GM21447 (cell line): ENCODE data around the gene ASZ1.

Experiments used
- ATAC-seq: cut with Tn5 transposase; IDR thresholded peaks from one replicate; pipeline ENCODE4 v1.9.1; 2021; ENCODE audit not compliant: unreplicated experiment

ASZ1 gene

GRCh38 chr7:117347480-117347879, 79.8 kb downstream of the ASZ1 start:
- no peak for ATAC-seq

- no peak for ATAC-seq
These were observed 81.1 kb downstream of the ASZ1 start for GRCh38 chr7:117346161-117346560.

GRCh38 chr7:117338020-117338419, 89.3 kb downstream of the ASZ1 start:
- ATAC-seq, result no peak

GRCh38 chr7:117333168-117333567, 94.1 kb downstream of the ASZ1 start:
- no peak for ATAC-seq

DNA sequence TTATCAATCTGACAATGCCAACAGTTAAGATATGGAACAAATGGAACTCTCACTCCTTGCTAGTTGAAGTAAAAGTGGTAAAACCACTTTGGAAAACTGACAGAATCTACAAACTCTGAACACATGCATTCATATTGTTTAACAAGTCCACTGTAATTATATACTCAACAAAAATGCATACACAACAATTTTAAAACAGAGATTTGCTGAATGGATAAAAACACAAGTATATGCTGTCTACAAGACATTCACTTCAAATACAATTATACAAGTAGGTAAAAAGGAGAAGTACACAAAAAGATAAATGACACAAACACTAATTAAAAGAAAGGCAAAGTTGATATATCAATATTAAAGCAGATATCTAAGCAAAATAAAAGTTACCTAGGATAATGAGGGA, 95.3 kb downstream of the ASZ1 start:
- ATAC-seq, result no peak

DNA sequence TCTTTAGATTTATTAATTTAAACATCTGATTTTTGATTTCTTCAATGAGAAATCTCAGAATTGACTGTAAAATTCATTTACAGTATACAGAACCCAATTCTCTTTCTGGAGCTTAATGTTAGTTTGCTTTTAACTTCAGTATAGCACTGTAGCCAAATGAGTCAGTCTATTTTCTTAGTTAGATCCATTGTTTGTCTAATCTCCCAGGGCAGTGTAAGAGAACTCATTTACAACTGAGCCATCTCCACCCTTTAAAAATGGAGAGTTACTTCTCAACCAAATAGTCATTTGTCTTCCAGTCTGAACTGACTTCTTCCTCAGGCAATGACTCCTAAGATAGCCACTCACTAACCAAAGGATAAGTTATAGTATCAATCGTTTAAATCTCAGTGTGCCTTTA, 101.5 kb downstream of the ASZ1 start:
- ATAC-seq, result no peak

- ATAC-seq, result no peak
These were observed 102.3 kb downstream of the ASZ1 start for GRCh38 chr7:117324960-117325359.

- ATAC-seq, result no peak
These were observed 103.2 kb downstream of the ASZ1 start for GRCh38 chr7:117323851-117324711.

DNA sequence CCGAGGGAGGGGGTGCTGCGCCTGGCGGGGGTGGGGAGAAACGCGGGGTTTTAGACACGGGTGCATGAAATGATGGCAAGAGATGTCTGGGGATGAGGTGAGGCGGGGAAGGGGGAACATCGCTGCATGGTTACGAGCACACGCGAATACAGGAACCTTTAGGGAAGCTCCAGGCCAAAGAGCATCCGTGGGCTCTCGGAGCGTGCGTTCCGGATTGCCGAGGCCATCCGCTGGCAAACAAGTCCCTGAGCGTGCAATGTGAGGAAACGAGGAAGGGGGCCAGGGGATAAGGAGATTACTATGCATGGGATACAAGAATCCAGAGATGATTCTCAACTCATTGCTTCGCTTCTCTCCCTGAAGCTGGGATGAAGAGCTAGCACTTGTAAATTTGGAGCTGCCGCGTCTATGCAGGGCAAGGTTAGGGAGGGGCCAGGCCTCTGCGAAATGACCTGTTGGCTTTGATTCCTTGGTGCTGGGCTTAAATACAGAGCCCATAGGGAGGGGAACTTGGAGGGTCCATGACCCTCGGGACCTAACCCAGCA, 103.9 kb downstream of the ASZ1 start:
- ATAC-seq, result no peak

DNA sequence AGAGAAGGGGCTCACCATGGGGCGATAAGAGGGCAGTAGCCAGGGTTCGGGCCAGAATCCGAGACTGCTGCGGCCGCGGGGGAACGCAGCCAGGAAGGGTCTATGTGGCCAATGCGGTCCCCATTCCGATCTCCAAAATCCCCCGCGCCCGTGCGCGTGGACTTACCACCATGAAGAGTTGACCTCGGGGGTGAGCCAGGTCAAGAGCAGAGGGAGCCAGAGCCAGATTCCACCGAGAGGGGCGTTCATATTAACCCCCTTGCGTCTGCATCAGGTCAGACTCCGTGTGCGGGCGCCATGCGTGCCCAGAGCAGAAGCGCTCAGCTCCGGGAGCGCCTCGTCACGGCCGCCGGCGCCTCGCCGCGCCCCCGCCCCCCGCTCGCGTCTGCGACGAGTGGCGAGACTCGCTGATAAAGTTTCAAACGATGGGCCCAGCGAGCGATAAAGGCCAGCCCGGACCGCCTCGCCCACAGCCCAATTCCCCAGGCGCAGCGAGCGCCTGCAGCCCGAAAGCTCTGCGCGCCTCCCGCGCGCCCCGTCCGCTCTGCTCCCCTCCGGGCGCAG, 104.5 kb downstream of the ASZ1 start, which contains the start of gene WNT2:
TSS of gene WNT2 (minus strand) at position 318 of the 564 bp plus-strand sequence. CDS start at position 249, 69 bp downstream.
- ATAC-seq, result no peak

DNA sequence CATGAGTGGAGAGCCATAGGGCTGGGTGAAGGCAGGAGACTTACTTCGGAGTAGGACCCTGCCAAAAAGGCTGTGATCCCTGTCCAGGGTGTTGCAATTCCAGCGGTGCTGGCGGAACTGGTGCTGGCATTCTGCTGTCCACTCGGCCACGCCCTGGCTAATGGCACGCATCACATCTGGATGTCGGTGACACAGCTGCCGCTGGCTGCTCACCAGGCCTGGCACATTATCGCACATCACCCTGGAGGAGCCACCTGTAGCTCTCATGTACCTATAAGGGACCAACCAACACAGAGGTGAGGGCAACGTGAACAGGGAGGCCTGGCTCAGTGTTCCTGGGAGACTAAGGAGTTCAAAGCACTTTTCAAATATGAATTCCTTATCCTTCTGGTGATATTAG, 106.8 kb downstream of the ASZ1 start:
- no peak for ATAC-seq

DNA sequence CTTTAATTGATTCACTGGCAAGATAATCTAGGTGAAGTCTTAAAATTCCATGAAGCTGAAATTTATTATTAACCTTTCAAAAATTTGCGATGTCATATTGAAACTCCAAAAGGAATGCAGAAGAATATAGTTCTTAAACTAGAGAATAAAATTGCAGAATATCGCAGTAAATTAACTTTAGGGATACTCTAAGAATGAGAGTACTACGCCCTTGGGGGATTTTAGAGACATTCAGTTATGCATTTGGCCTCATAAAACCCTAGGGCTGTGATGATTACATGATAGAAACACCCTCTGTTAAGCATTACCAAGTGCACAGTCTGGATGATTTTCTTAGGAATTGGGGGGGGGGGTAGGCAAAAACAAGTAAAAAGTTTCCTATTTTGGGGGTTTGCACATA, 108.1 kb downstream of the ASZ1 start:
- ATAC-seq, result no peak

DNA sequence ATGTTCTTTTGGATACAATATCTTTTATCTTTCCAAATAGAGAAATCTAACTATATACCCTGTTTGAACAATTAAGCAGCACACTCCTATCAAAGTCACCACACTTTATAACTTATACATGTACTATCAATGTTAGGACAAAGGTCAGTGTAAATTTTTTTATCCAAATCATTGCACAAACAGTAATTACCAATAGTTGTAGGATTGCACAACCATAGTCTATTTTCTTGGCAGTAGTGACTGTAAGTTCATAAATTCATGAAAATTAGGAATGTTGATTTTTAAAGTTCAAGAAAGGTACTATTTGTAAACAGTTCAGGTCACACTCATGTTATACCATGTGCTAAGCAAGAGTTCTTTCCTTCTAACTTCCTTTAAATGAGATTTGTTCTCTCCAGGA, 113.7 kb downstream of the ASZ1 start:
- no peak for ATAC-seq
